ENCODE measurements around the gene CFAP210. TPM values are rescaled to one million over a fixed set of nuclear protein-coding genes. Genes with fewer than 3 reads are reported as not detected.

The CFAP210 gene
- total RNA-seq, 1 donor from 2014 or later, result 1.4 TPM

DNA sequence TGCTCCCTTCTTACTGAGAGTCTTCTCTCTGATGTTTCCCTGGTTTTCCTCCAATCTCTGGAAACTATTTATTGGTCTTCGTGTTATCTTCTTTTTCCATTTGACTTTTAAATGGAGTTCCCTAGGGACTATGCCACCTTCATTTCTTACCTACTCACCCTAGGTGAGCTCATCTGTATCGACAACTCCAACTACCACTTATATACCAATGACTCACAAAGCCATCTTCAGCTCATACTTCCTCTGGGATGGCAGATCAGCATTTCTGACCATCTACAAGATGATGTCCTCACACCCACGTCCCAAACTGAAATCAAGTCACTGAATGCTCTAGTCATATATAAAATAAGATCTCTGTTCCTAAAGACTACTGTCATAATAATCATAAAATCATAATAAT lies 40.6 kb downstream of the CFAP210 start:
- Mint-ChIP-seq H3K9me3 (no peaks in the 10 kb centered on the region), H3K27ac (no peak overlapping the region), H3K4me1 (ENCODE audit: unreplicated experiment) (no peaks in the 10 kb centered on the region), H3K36me3 (no peaks in the 10 kb centered on the region), H3K4me3 (no peak overlapping the region), H3K27me3 (peaks cover 3% of the 10 kb centered on the region)
- DNase-seq (ENCODE audit: extremely low spot score, unreplicated experiment), result no peak
- TF ChIP-seq CTCF (conservative IDR thresholded peaks at IDR 0.05), result no peak

DNA sequence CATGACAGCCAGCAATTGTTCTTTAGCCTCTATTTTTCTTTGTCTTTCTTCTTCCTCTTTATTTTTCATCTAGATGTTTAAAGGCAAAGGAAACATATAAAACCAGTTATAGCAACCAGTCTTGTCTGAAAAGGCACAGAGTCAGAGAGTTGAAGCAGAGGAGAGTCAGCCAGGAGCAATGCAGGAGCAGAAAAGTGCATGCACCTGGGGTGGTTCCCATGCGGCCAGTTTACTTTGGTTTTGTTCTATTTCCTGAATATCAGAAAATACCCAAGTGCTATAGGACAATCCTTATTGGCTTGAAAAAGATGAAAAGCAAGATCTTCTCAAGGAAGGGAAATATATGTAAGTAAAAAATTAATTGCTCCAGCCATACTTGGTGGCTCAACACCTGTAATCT lies 44.9 kb downstream of the CFAP210 start:
- DNase-seq (ENCODE audit: extremely low spot score, unreplicated experiment), result no peak
- Mint-ChIP-seq H3K36me3 (no peaks in the 10 kb centered on the region), H3K27me3 (peaks cover 3% of the 10 kb centered on the region), H3K4me1 (ENCODE audit: unreplicated experiment) (no peaks in the 10 kb centered on the region), H3K4me3 (no peak overlapping the region), H3K27ac (no peak overlapping the region), H3K9me3 (no peaks in the 10 kb centered on the region)
- no peak for TF ChIP-seq CTCF (conservative IDR thresholded peaks at IDR 0.05)

DNA sequence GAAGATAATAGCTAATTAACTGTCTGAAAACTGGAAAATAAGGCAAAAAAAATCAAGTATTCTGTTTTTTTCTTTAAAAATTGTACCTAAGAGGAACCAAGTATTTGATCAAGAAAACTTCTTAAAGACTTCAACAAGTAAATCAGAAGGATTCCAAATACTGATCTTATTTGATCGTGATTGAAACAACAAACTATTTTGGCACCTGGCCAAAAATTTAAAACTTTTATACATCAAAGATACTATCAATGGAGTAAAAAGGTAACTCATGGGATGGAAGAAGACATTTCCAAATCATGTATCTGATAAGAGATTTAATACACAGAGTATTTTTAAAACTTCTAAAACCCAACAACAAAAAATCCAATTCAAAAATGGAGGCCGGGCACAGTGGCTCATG lies 46.7 kb downstream of the CFAP210 start:
- Mint-ChIP-seq H3K4me3 (no peak overlapping the region), H3K36me3 (no peaks in the 10 kb centered on the region), H3K27me3 (no peaks in the 10 kb centered on the region), H3K27ac (no peak overlapping the region), H3K9me3 (no peaks in the 10 kb centered on the region), H3K4me1 (ENCODE audit: unreplicated experiment) (no peaks in the 10 kb centered on the region)
- no peak for TF ChIP-seq CTCF (conservative IDR thresholded peaks at IDR 0.05)
- no peak for DNase-seq (ENCODE audit: extremely low spot score, unreplicated experiment)

- Mint-ChIP-seq H3K36me3 (peaks cover 4% of the 10 kb centered on the region), H3K27me3 (no peaks in the 10 kb centered on the region), H3K4me3 (no peak overlapping the region), H3K27ac (no peak overlapping the region), H3K4me1 (ENCODE audit: unreplicated experiment) (no peaks in the 10 kb centered on the region), H3K9me3 (no peaks in the 10 kb centered on the region)
- DNase-seq (ENCODE audit: extremely low spot score, unreplicated experiment), result no peak
- no peak for TF ChIP-seq CTCF (conservative IDR thresholded peaks at IDR 0.05)
Observed at GRCh38 chr2:169644173-169644572, 50.0 kb downstream of the CFAP210 start.

GRCh38 chr2:169641464-169641863 lies 52.7 kb downstream of the CFAP210 start:
- H3K27ac Mint-ChIP-seq, result no peak overlapping the region

More at GRCh38 chr2:169641464-169641863, 52.7 kb downstream of the CFAP210 start:
- no peak for DNase-seq (ENCODE audit: extremely low spot score, unreplicated experiment)
- Mint-ChIP-seq H3K4me3 (no peak overlapping the region), H3K27me3 (no peaks in the 10 kb centered on the region), H3K9me3 (no peaks in the 10 kb centered on the region), H3K36me3 (peaks cover 4% of the 10 kb centered on the region), H3K4me1 (ENCODE audit: unreplicated experiment) (no peaks in the 10 kb centered on the region)
- TF ChIP-seq CTCF (conservative IDR thresholded peaks at IDR 0.05), result no peak

Data from type B pancreatic cell (in vitro differentiated cells).